ENCODE data around the gene NOX3.
A peak's percentile ranks its signal among the peaks of the same experiment; 100 is the strongest.

Gene NOX3

DNA sequence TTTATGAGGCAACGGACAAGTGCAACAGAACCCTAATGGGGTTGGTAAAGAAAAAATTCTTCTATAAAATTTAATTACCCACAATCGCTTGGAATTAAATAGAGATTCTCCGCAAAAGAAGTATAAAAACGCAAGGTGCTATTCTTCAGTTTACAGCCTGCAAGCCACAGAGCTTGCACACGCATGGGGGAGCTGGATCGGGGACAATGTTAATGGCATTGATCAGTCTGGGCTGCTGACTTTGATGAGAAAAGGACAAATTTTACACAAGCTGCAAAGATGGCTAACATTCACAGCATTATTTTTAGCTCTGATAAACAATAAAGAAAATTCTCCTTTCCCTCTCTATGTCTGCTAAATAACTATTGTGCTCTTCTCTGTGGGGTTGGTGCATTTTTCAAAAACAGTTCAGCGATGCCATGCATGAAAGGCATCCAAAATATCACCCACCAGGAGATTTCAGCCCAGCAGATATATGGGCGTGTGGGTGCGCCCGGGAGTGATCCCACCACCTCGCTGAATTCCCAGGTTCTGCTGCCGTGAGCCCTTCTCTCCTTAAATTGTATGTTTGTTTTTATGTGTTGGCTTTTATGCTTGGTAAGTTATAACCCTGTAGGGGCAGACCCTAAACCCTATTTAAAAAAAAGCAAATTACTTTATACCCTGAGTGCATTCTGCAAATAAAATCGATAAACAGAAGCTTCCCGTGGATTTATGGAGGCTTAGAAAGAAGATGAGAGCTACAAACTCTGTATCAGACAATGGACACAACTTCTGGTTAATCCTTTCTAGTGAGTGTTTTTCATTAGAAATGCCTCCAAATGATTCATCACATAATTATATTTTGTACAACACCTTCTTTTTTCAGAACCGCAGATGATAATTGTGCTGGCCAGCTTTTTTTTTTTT, 55.6 kb downstream of the NOX3 start:
- no peak for DNase-seq (ENCODE audit: low spot score)

DNA sequence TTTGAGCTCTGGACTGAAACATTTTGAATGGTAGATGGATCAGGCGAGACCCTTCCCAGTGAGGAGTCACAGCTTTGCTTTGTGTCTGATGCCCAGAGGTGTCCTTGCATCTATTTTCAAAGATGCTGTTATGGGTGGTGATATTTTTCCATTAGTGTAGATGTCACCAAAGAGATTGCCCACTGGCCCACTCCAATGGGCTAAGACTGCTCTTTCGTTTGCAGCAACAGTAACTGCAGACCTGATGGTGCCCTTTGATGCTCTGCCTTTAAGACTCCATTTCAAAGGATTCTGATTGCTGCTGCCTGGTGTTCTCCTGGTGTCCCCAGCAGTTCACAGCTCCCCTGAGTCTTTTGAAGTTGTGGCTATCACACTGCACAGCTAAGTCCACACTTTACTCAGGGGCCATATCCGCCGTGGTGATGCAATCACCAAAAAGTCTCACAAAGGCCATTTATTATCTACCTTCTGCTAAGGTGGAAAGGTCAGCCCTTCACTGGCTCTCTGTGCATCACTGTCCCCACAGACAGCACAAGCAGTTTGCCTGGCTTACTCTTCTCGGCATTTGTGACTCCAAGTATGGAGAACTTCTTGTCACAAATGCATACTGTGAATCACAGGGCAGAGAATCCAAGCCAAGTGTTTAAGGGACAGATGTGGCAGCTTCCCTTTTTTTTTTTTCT, 56.4 kb downstream of the NOX3 start:
- no peak for DNase-seq (ENCODE audit: low spot score)

DNA sequence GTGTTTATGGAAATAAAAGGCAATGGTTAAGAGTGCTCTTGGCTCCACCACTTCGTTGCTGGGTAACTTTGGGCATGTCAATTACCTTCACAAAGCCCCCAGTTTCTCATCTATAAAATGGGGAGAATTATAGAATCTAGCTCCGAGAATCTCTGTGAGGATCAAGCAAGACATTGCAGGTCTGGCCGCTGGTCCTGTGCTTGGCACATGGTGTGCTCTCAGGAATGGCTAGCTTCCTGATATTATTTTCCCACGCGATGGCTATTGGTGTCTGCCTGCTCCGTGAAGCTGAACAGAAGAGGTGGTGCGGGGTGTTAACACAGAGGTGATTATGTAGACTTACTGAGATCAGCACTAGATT, 57.0 kb downstream of the NOX3 start:
- no peak for DNase-seq (ENCODE audit: low spot score)

DNA sequence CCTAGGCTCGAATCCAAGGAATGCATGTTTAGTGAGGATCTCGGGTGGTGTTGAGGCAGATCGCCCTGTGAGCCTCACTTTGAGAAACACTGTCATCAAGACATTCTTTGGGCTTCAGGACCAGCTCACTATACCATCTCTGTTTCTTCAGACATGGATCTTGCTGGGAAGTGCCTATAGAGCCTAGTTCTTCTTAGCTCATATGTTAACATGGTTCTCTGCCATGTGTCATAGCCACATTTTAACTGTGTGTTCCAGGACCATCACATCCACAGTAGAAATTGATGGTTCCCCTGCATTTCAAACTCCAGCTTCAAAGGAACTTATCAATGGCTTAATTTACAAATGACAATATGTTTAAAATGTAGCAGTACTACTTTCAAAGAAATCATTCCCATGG, 57.4 kb downstream of the NOX3 start:
- DNase-seq (ENCODE audit: low spot score), result no peak

DNA sequence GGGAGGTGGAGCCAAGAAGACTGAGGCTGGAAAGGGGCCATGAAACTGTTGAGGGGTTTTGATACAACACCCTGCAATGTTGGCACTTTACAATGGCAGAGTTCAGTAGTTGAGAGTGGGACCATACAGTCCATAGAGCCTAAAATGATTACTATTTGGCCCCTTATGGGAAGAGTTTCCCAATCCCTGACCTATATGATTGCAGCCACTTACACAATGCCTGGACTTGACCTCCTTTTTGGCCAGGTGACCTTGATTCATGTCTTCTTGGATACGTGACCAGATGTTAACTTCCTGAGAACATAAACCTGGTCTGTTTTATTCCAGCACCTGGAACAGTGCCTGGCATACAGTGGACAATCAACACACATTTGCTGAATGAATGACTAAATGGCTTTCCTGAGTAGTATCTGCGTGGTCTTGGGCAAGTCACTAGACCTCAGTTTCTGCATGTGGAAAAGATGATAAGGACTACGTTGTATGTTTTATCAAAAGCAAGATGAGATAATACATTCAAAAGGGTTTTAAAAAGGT, 58.4 kb downstream of the NOX3 start:
- DNase-seq (ENCODE audit: low spot score), result no peak

DNA sequence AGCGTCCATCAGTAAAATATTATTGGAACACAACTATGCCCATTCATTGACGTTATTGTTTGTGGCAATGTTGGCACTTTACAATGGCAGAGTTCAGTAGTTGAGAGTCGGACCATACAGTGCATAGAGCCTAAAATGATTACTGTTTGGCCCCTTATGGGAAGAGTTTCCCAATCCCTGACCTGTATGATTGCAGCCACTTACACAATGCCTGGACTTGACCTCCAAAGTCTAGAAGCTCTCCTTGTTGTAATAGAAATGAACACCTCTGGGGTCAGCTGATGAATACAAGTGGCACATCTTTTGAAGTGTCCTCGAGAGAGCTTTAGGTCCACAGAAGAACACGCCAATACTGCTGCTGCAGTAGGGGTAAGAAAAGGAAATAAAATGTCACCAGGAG, 59.0 kb downstream of the NOX3 start:
- DNase-seq (ENCODE audit: low spot score), result no peak

DNA sequence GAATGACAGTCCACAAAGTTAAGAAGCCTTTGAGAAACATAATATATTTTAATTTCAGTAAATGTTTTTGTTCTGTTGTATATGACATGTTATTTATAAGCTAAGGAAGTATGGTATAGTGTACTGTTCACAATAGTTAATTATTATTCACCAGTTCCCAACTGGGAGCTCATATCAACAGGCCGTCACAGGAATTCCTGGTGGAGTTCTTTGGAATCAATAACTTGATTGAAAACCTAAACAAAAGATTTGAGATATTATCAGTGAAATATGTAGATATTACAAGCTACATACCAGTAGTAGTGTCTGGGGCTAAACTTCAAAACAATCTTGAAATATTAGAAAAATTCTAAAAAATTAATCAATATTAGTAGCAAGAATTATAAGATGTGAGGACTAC, 60.3 kb downstream of the NOX3 start:
- DNase-seq (ENCODE audit: low spot score), result no peak

DNA sequence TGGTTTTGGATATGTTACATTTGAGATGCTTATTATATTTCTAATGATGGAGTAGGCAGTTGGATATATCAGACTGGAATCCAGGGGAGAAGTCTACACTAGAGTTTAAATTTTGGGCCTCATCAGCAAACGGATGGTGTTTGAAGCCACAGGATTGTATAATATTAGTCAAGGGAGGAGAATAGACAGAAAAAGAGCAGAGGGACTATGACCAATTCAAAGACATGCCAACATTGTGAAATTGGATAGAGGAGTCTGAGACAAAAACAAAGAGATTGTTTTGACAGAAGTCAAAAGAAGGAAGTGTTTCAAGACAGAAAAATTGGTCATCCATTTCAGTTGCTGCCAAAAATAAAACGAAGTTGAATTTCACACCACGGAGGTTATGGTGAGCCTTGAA, 66.5 kb downstream of the NOX3 start:
- DNase-seq (ENCODE audit: low spot score), result no peak

DNA sequence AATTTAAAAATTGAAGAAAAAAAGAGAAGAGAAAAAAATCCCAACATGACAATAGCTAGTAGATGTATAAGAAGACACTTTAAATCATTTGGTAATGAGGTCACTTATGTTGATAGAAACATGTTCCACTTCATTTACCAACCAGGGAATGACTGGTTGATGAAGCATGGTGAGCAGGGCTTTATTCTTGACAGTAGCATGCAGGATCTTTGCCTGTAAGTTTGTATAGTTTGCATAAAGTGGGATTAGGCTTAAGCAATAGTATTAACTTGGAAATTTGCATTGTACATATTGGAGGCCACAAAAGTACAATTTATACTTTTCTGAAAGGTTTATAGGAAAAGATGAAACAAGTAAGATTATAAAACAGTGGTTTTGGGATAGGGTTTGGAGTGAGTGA, 67.0 kb downstream of the NOX3 start:
- no peak for DNase-seq (ENCODE audit: low spot score)

DNA sequence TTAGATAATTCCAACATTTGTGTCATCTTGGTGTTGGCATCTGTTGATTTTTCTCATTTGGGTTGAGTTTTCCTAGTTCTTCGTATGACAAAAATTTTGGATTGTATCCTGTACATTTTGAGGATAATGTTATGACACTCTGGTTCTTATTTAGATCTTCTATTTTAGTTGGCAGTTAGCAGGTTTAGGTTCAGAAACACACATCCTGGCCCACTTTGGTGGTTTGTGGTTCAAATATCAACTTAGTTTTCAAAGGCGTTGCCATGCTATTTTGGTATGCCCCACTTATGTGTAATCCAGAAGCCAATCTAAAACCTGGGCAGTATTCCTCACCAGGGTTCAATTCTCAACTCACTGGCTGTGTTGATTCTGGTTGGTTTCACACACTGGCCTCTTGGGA, 68.2 kb downstream of the NOX3 start:
- DNase-seq (ENCODE audit: low spot score), result no peak

DNA sequence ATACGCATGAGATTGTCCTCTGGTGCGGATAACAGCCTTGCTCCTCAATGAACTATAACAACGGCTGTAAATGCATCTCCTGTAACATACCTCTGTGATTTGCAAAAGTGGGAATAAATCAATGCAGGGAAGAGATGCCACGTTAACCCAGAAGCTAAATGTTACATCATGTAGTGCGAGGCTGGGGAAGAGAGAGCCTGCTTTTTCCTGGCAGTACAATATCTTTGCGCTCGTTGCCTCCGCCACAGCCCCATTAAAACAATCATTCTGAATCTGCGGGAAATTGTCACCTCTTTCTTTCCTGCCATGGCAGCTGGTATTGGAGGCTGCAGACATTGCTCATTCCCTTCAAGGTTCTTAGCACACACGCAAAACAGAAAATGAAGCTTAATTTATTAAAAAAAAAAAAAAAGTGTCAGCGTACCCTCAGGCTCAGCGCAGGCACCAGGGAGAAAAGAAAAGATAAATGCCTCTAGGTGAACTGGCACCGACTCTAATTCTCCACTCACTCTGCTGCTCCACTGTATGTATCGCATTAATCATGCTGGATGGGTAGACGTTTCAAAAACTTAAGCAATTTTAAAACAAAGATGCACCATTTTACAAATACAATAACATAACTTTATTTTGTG, 71.2 kb downstream of the NOX3 start:
- DNase-seq (ENCODE audit: low spot score), result no peak

DNA sequence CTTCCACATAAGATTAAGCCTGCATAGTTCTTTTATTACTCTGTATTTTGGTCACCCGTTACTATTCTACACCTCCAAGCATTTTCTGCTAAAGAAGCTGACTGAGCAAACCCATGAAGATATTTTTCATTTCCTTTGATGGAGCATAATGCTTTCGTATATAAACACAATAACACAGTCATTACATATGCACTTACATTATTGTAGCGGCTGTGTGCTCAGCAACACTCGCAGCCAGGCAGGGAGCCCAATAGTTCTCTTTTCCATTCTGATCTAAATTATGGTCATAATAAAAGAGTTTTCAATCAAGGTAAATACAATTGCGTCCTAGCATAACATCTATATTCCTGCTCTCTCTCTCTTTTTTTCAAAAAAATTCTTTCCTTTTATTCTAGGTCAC, 71.7 kb downstream of the NOX3 start:
- no peak for DNase-seq (ENCODE audit: low spot score)

DNA sequence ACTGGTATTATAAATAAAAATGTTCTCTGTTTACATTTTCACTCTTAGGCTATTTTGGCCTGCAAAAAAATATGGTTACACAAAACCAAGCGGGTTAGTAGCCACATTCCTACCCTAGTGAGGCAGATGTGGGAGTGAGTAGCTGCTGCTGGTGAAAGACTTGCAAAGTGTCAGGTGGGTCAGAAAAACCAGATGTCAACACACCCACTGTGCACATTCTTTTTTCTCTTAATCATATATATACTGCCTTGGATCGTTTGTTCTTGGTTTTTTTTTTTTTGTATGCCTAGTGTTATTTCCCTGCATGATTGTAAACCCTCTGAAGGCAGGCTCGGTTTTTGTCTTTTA, 73.3 kb downstream of the NOX3 start:
- peak; percentile 33 for DNase-seq (ENCODE audit: low spot score)

DNA sequence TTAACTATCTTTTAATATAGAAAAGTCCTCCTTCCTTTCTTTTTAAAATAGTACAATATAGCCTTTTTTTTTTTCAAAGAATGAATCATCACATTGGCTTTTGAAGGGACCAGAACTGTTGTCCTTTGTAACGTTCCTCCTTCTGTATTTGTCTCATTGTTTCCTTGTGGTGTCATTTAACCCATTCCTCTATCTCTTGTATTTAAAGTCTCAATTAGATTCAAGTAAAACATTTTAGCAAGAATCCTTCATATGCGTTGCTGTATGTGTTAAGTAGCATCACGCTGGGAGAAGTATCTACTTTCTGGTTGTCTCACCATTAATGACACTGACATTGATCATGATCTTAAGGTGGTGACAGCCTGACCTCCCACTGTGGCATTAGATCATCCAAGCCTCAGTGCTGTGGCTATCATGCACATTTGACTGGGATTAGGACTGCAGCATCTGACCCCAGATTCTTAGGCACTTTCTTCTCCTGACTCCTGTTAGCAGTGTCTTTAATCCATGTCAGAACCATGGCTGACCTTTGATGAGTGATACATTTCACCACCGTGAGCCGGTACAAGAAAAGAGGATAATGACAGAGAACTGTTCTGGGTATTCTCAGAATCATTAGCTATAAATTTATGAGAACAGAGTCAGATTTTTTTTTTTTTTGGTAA, 73.8 kb downstream of the NOX3 start:
- peak; percentile 26 for DNase-seq (ENCODE audit: low spot score)

DNA sequence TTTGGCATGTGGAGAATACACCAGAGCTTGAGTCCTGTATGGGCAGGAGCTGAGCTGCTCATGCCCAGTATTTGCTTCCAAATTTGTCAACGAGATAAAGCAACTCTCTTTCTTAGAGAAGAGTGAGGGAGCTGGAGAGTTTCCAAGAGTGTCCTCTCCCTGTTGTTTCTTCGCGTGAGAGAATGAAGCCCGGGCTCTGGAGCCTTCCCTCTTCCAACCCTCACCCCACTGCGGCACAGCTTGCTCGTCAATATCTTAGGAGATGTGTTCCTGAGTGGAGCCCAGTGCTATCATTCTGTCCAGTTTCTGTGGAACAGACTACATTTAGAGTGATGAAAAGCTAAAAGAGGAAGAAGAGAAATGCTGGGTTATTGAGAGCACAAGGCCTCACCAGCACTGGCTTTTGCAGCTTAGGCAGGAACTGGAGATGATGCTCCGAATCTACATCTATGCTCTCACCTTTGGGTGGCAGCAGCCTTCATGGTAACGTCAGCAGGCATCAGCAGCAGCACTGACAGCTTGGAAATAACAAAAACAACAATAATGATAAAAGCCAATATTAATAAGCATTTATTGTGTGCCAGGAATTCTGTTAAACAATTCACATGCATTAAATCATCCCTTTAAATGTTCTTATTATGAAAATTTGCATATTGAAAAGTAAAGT, 74.8 kb downstream of the NOX3 start:
- DNase-seq (ENCODE audit: low spot score), result no peak

DNA sequence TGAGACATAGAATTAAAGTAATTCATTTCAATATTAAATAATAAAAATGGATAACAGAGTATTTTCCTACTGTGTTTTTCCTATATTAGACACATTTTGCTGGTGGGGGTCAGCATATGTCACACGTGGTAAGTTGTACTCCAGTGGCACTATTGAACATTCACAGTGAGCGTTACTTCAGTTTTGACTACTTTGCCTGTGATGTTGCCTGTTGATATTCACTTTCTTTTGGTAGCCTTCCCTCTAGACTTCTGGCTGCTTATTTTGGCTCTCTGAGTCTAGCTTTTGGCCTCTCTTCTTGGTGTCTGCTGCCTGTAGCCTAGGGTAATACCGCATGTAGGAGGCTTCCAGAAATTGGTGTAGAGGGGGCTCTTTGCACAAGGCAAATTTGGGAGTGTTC, 76.9 kb downstream of the NOX3 start:
- DNase-seq (ENCODE audit: low spot score), result no peak

DNA sequence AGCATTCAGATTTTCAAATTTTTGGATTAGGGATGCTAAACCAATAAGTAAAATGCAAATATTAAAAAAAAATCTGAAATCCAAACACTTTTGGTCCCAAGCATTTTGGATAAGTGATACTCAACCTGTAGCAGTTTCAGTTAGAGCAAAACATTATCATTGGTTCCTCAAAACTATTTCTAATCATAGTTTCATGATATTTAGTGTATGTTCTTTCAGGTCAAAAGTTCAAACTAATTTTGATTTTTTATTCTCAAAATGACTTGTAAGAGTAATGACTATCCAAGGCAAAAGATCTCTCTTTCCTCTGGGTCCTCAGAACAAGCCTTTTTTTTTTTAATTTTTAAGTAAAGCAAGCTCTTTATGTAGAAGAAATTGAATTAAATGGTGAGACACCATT, 77.4 kb downstream of the NOX3 start:
- DNase-seq (ENCODE audit: low spot score), result no peak

DNA sequence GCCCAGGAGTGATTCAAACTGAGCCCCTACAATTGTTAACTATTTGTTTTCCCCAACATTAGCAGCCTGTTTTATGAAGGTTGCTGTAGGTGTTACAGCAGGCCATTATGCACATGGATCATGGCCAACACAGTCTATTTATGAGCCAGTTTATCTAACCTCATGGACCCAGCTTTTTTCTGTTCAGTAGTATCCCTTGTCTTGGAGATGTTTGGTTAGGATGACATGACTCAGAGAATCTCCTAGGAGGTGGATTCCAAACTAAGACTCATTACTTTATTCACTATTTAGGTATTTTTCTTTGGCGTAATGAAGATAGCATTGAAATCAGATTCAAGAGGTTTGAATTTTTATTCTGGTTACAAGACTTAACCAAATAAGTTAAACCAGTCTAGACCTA, 78.6 kb downstream of the NOX3 start:
- DNase-seq (ENCODE audit: low spot score), result peak; percentile 82

DNA sequence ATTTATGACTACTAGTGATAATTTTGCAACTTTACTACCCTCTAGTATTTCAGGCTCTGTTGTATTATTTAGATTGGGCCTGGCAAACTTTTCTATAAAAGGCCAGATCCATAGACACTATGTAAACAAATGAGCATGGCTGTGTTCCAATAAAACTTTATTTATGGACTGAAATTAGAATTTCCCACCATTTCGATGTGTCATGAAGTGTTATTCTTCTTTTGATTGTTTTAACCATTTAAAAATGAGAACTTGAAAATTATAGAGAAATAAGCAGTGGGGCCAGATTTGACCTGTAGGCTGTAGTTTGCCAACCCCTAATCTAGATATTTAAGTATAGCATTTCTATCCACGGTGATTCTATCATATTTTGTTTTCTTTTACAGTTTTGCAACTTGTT, 79.8 kb downstream of the NOX3 start:
- no peak for DNase-seq (ENCODE audit: low spot score)

DNA sequence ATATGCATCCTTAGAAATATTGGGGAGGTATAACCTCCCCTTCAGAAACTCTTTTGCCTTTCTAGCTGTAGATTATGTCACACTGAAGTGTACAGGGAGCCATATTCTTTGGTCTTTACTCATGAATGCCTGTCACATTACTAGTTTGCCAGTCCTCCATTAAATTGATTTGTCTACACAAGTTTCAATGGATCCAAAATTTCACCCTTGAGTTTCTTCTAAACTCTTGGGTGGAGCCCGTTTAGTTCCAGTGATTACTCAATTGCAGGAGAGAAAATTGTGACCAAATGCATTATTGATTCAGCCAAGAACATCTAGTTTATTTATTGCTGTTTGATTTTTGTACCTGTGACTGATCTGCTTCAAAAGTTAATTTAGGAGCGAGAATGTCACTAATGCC, 81.0 kb downstream of the NOX3 start:
- DNase-seq (ENCODE audit: low spot score), result peak; percentile 9

DNA sequence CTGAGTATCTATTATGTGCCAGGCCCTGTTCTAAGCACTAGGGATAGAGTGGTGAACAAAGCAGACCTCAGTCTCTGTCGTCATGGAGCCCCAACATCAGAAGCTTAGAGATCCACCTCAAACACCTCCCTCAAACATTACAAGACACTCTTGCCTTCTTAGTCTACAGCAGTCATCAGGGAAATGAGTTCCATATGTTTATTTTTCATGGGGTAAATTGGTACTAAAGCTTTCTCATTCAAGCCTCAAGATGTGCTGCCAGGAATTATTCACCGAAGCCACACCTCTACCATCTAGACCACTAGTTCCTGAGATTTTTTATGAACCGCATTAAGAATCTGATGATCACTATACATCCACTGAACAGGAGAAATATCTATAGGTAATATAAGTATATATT, 82.4 kb downstream of the NOX3 start:
- DNase-seq (ENCODE audit: low spot score), result peak; percentile 35

DNA sequence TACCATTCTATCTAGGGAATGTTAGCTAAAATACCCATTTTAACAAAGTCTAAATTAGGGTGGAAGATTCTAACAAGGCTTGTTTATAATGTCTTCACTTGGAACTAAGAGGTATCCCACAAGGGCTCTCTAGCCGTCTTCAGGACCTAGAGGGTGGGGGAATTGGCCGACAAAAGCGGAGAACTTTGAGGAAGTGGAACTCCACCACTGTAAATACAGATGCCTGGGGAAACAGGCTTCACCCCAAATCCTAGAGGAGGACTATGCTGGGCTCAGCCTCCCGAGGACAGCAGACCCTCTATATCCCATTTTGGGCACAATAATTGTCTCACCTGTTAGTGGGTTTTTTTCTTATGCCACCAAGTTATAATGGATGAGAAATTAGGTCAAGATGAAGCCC, 83.4 kb downstream of the NOX3 start:
- DNase-seq (ENCODE audit: low spot score), result no peak

Data from AG08395 (cell line).